OCI-LY3 (cell line): ENCODE measurements around the gene PGAP3.

Source experiments
- H2AFZ ChIP-seq: fragments of 200-600, 300-600 bp; shearing (Covaris generic); 2 replicates; pipeline ENCODE4 v1.6.0; 2014; ENCODE audit warnings: antibody characterized with exemption, low read depth, low read length
- H3K27ac ChIP-seq: fragments of 200-600, 300-600 bp; sonication (generic); 2 replicates; pipeline ENCODE4 v1.5.1; 2014; ENCODE audit warnings: mild to moderate bottlenecking, low read length, moderate library complexity, mixed read lengths
- H3K27me3 ChIP-seq: fragments of 200-600, 300-600 bp; sonication (generic); 2 replicates; pipeline ENCODE4 v1.6.1; 2014; ENCODE audit warnings: low read depth, low read length, mixed read lengths
- H3K36me3 ChIP-seq: fragments of 200-600, 300-600 bp; sonication (generic); replicated peaks from 2 replicates; pipeline ENCODE3; 2014; ENCODE audit warnings: low read depth, low read length, mixed read lengths
- H3K4me1 ChIP-seq: fragments of 300-600, 200-600 bp; sonication (generic); 2 replicates; pipeline ENCODE4 v1.6.1; 2014; ENCODE audit warnings: low read length, mixed read lengths
- H3K4me2 ChIP-seq: fragments of 200-600, 300-600 bp; sonication (generic); 2 replicates; pipeline ENCODE4 v1.6.1; 2014; ENCODE audit warnings: low read length, mixed read lengths
- H3K4me3 ChIP-seq: fragments of 300-600, 200-600 bp; sonication (generic); 2 replicates; pipeline ENCODE4 v1.5.1; 2014; ENCODE audit warnings: antibody characterized with exemption, mild to moderate bottlenecking, low read length, moderate library complexity
- H3K79me2 ChIP-seq: fragments of 300-600, 200-600 bp; shearing (Covaris generic); 2 replicates; pipeline ENCODE4 v1.6.1; 2014; ENCODE audit warnings: mild to moderate bottlenecking, low read length, mixed read lengths
- H3K9ac ChIP-seq: fragments of 300-600, 200-600 bp; shearing (Covaris generic); 2 replicates; pipeline ENCODE4 v1.6.0; 2014; ENCODE audit warnings: mild to moderate bottlenecking, low read length, moderate library complexity
- H3K9me3 ChIP-seq: fragments of 200-600, 300-600 bp; shearing (Covaris generic); 2 replicates; pipeline ENCODE4 v1.6.1; 2014; ENCODE audit warnings: low read length, mixed read lengths; ENCODE audit not compliant: insufficient read depth
- H4K20me1 ChIP-seq: fragments of 200-600, 300-600 bp; sonication (generic); 2 replicates; pipeline ENCODE4 v1.6.1; 2016; ENCODE audit warnings: low read length, mixed read lengths; ENCODE audit not compliant: insufficient read depth
- EZH2phosphoT487 ChIP-seq: fragments of 200-600 bp; shearing (Covaris generic); IDR thresholded peaks from 2 replicates; pipeline ENCODE4 v1.6.1; 2018; ENCODE audit warnings: antibody characterized with exemption, mixed run types, low read depth
- TF ChIP-seq, protein P1 (sequence below): fragments of 200-600, 300-600 bp; sonication (generic); IDR thresholded peaks from 2 replicates; pipeline ENCODE4 v1.5.1; 2014; ENCODE audit warnings: antibody characterized with exemption, low read length, low read depth

The PGAP3 gene

DNA sequence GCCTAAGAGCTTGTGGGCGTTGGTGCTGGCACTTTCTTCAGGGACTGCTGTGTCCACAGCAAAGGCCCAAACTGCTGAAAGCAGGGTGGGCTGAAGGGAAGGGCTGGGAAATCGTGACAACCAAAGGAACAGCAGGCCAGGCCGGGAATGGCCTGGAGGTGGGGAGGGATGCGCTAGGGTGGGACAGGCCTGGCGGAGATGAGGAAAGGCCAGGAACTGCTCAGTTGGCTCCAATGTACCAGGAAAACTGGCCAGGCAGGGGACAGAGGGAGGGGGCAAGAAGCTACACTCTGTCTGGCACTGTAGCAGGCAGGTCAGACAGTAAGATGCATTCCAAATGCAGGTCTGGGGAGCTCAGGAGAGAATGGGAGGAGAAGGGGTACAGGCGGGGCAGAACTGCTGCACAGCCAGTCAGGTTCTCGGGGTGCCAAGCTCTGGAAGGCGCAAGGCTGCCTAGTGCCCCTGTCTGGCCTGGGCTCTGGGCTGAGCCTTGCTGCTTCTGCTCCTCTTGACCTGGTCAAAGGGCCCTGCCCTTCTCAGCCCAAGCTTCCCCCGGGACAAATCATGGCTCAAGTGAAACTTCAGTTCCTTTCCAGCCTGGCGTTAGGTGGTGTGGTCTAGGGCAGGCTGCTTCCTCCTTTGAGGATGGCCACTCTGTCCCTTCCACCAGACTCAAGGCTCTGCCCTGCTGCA is 12.3 kb downstream of the PGAP3 start:
- H3K4me1 ChIP-seq, result peaks cover 15% of the 10 kb centered on the region
- H3K36me3 ChIP-seq, result no peaks in the 10 kb centered on the region
- no peaks in the 10 kb centered on the region for H4K20me1 ChIP-seq
- no peak overlapping the region for H3K4me2 ChIP-seq
- no peak overlapping the region for H3K27ac ChIP-seq
- H3K27me3 ChIP-seq, result no peaks in the 10 kb centered on the region
- no peaks in the 10 kb centered on the region for H3K9me3 ChIP-seq
- H2AFZ ChIP-seq, result no peak overlapping the region
- no peak overlapping the region for H3K4me3 ChIP-seq
- TF ChIP-seq EZH2phosphoT487, result no peak
- TF ChIP-seq, protein P1, sequence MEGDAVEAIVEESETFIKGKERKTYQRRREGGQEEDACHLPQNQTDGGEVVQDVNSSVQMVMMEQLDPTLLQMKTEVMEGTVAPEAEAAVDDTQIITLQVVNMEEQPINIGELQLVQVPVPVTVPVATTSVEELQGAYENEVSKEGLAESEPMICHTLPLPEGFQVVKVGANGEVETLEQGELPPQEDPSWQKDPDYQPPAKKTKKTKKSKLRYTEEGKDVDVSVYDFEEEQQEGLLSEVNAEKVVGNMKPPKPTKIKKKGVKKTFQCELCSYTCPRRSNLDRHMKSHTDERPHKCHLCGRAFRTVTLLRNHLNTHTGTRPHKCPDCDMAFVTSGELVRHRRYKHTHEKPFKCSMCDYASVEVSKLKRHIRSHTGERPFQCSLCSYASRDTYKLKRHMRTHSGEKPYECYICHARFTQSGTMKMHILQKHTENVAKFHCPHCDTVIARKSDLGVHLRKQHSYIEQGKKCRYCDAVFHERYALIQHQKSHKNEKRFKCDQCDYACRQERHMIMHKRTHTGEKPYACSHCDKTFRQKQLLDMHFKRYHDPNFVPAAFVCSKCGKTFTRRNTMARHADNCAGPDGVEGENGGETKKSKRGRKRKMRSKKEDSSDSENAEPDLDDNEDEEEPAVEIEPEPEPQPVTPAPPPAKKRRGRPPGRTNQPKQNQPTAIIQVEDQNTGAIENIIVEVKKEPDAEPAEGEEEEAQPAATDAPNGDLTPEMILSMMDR, result no peak
- H3K79me2 ChIP-seq, result no peaks in the 10 kb centered on the region
- no peak overlapping the region for H3K9ac ChIP-seq

DNA sequence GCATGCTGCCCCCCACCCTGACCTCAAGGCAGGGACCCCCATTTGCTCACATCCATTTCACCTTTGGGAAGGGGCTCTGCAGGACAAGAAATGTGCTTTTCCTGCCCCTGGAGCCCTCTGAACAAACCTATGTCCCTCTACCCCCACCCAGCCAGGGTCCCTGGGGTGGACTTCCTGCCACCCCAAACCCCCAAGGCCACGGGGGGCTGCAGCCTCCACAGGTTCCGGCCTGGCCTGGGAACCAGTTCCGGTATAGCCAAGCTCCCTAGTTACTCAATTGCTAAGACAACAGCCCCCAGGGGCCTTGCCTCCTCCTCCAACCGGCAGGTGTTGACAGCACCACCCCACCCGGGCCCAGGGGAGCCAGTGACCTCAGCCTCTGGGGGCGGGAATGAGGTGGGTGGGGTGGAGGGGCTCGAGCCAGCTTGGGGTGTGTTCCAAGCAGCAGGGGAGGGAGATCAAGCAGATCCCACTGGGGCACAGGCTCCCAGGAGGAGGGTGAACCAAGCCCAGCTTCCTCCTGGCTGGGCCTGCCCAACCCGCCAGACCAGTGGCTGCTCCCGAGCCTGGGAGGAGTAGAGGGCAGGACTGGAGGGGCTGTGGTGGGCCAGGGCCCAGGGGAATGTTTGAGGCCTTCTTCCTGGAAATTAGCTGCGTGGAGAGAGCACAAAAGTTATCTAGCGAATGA is 13.0 kb downstream of the PGAP3 start:
- Histone ChIP-seq H3K9me3 (no peaks in the 10 kb centered on the region), H4K20me1 (no peaks in the 10 kb centered on the region), H3K36me3 (no peaks in the 10 kb centered on the region), H3K79me2 (no peaks in the 10 kb centered on the region), H3K9ac (no peak overlapping the region), H3K4me1 (peaks cover 15% of the 10 kb centered on the region), H3K4me3 (no peak overlapping the region), H3K27me3 (no peaks in the 10 kb centered on the region), H3K4me2 (no peak overlapping the region), H2AFZ (no peak overlapping the region), H3K27ac (no peak overlapping the region)
- TF ChIP-seq EZH2phosphoT487, result no peak
- TF ChIP-seq, protein P1, result no peak

DNA sequence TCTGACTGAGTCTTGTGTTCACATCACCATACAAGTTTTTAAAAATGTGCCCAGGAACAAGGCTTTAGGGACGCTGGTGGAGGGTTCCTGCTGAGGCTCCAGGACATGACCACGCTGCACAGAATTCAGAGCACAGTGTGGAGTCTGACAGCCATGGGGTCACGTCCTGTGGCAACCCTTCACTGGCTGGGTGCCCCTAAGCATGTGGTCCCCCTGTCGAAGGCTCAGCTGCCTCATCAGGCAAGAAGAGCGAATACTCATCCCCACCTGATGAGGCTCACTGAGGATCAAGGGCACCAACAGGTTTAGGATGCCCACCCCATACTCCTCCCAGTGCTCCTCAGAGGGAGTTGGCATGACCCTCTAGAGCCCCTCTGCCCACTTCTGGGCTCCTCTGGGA is 13.7 kb downstream of the PGAP3 start:
- H3K27ac ChIP-seq, result no peak overlapping the region
- no peak overlapping the region for H2AFZ ChIP-seq
- TF ChIP-seq, protein P1, result no peak
- TF ChIP-seq EZH2phosphoT487, result no peak
- H3K9ac ChIP-seq, result no peak overlapping the region
- no peak overlapping the region for H3K4me2 ChIP-seq
- no peaks in the 10 kb centered on the region for H4K20me1 ChIP-seq
- H3K36me3 ChIP-seq, result no peaks in the 10 kb centered on the region
- no peaks in the 10 kb centered on the region for H3K9me3 ChIP-seq
- no peaks in the 10 kb centered on the region for H3K27me3 ChIP-seq
- H3K79me2 ChIP-seq, result no peaks in the 10 kb centered on the region
- H3K4me1 ChIP-seq, result peaks cover 15% of the 10 kb centered on the region
- no peak overlapping the region for H3K4me3 ChIP-seq

DNA sequence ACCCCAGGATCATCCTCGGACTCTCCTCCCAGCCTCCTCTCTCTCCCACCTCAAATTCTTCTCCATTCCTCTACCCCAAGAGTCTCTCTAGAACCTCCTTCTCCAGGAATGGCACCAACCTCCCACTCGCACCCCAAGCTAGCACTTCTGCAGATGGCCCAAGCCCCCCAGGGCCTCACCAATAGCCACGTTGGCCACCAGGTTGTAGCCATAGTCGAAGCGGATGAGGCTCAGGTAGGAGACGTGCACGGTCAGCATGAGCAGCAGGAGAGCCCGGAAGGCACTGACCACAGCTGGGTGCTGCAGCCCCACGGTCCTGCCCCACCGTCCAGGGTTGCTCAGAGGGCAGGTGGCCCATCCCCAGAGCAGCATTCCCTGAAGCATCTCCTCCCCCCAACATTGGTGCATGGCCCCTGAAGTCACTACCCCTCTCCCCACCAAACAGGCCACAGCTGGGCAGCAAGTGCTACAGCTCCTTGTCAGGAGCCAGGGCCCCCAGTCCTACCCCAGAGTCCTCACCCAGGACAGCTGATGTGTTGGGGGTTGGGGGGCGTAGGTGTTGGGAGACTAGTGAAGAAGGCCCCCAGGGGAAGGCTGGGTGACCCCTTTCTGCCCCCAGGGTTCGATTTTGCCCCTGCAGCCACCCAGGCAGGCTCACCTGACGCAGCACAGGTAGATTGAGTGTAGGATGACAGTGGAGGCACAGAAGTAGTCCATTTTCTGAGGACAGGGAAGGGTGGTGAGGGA is 14.3 kb downstream of the PGAP3 start:
- no peak overlapping the region for H2AFZ ChIP-seq
- H3K9me3 ChIP-seq, result no peaks in the 10 kb centered on the region
- H3K4me3 ChIP-seq, result no peak overlapping the region
- H3K9ac ChIP-seq, result no peak overlapping the region
- no peak for TF ChIP-seq EZH2phosphoT487
- no peaks in the 10 kb centered on the region for H3K36me3 ChIP-seq
- no peaks in the 10 kb centered on the region for H3K27me3 ChIP-seq
- H3K4me2 ChIP-seq, result no peak overlapping the region
- peaks cover 18% of the 10 kb centered on the region for H3K4me1 ChIP-seq
- no peaks in the 10 kb centered on the region for H4K20me1 ChIP-seq
- H3K79me2 ChIP-seq, result no peaks in the 10 kb centered on the region
- no peak overlapping the region for H3K27ac ChIP-seq
